ENCODE results near the gene ANOS1. TPM values are rescaled to one million over a fixed set of nuclear protein-coding genes. Genes with fewer than 3 reads are reported as not detected.

The ANOS1 gene
- polyA plus RNA-seq, 4 donors: 7.3 to 12.0 (median 8.4) TPM

- DNase-seq (ENCODE audit: low read depth in 4 of 4, low spot score in 2 of 4): no peak
Measured at GRCh38 chrX:8720136-8720535, 11.8 kb downstream of the ANOS1 start.

- no peak for DNase-seq (ENCODE audit: low read depth in 4 of 4, low spot score in 2 of 4)
Measured at GRCh38 chrX:8717354-8717753, 14.6 kb downstream of the ANOS1 start.

GRCh38 chrX:8714164-8714563, 17.8 kb downstream of the ANOS1 start:
- DNase-seq (ENCODE audit: low read depth in 4 of 4, low spot score in 2 of 4): no peak

- no peak for DNase-seq (ENCODE audit: low read depth in 4 of 4, low spot score in 2 of 4)
Measured at GRCh38 chrX:8711401-8711800, 20.5 kb downstream of the ANOS1 start.

- DNase-seq (ENCODE audit: low read depth in 4 of 4, low spot score in 2 of 4): no peak
Measured at GRCh38 chrX:8704184-8704583, 27.8 kb downstream of the ANOS1 start.

- DNase-seq (ENCODE audit: low read depth in 4 of 4, low spot score in 2 of 4): no peak
Measured at GRCh38 chrX:8692871-8693270, 39.1 kb downstream of the ANOS1 start.

- DNase-seq (ENCODE audit: low read depth in 4 of 4, low spot score in 2 of 4): no peak
Measured at GRCh38 chrX:8689473-8689872, 42.5 kb downstream of the ANOS1 start.

GRCh38 chrX:8688776-8689175, 43.2 kb downstream of the ANOS1 start:
- no peak for DNase-seq (ENCODE audit: low read depth in 4 of 4, low spot score in 2 of 4)

GRCh38 chrX:8684201-8684965, 47.6 kb downstream of the ANOS1 start:
- no peak for DNase-seq (ENCODE audit: low read depth in 4 of 4, low spot score in 2 of 4)

GRCh38 chrX:8683687-8684086, 48.2 kb downstream of the ANOS1 start:
- no peak for DNase-seq (ENCODE audit: low read depth in 4 of 4, low spot score in 2 of 4)

GRCh38 chrX:8679550-8679949, 52.4 kb downstream of the ANOS1 start:
- no peak for DNase-seq (ENCODE audit: low read depth in 4 of 4, low spot score in 2 of 4)

GRCh38 chrX:8675006-8675630, 56.8 kb downstream of the ANOS1 start:
- DNase-seq (ENCODE audit: low read depth in 4 of 4, low spot score in 2 of 4): no peak

- no peak for DNase-seq (ENCODE audit: low read depth in 4 of 4, low spot score in 2 of 4)
Measured at GRCh38 chrX:8673201-8673600, 58.7 kb downstream of the ANOS1 start.

GRCh38 chrX:8672176-8672575, 59.8 kb downstream of the ANOS1 start:
- DNase-seq (ENCODE audit: low read depth in 4 of 4, low spot score in 2 of 4): no peak

GRCh38 chrX:8668813-8669212, 63.1 kb downstream of the ANOS1 start:
- DNase-seq (ENCODE audit: low read depth in 4 of 4, low spot score in 2 of 4): no peak

GRCh38 chrX:8663325-8663724, 68.6 kb downstream of the ANOS1 start:
- no peak for DNase-seq (ENCODE audit: low read depth in 4 of 4, low spot score in 2 of 4)

- DNase-seq (ENCODE audit: low read depth in 4 of 4, low spot score in 2 of 4): no peak
Measured at GRCh38 chrX:8657883-8658282, 74.1 kb downstream of the ANOS1 start.

- no peak for DNase-seq (ENCODE audit: low read depth in 4 of 4, low spot score in 2 of 4)
Measured at GRCh38 chrX:8653956-8654355, 78.0 kb downstream of the ANOS1 start.

- DNase-seq (ENCODE audit: low read depth in 4 of 4, low spot score in 2 of 4): no peak
Measured at GRCh38 chrX:8649969-8650368, 82.0 kb downstream of the ANOS1 start.

- no peak for DNase-seq (ENCODE audit: low read depth in 4 of 4, low spot score in 2 of 4)
Measured at GRCh38 chrX:8647176-8647575, 84.8 kb downstream of the ANOS1 start.

- no peak for DNase-seq (ENCODE audit: low read depth in 4 of 4, low spot score in 2 of 4)
Measured at GRCh38 chrX:8639949-8640475, 91.9 kb downstream of the ANOS1 start.

- no peak for DNase-seq (ENCODE audit: low read depth in 4 of 4, low spot score in 2 of 4)
Measured at GRCh38 chrX:8636497-8636896, 95.4 kb downstream of the ANOS1 start.

Measured in left renal cortex interstitium (tissue), 4 donors.